GM12878 (cell line): ENCODE measurements around the gene C1QL4. TPM values are rescaled to one million over a fixed set of nuclear protein-coding genes. Genes with fewer than 3 reads are reported as not detected.

ENCODE experiments used
- ATAC-seq: fragments of 200-7000 bp; cut with Tn5 transposase; 3 replicates; pipeline ENCODE4 v1.9.1; 2020; ENCODE audit warnings: mild to moderate bottlenecking, moderate library complexity
- BruUV-seq: library from RNA; stranded (reverse); fragments of 400-500 nt; replicated peaks from 2 replicates; lab custom pipeline; 2021; lab: Mats Ljungman, UMichigan
- CTCF ChIA-PET: fragments of 300-600 bp; sonication (Branson Sonifier 250); formaldehyde crosslinking; extraction: SDS; loops from one replicate; lab custom pipeline; 2021; ENCODE audit warnings: inconsistent platforms; lab: Yijun Ruan, JAX
- POLR2A ChIA-PET: fragments of 350-600 bp; formaldehyde crosslinking; extraction: SDS; loops from one replicate; lab custom pipeline; 2021; ENCODE audit warnings: inconsistent platforms; lab: Charles Lee
- RAD21 ChIA-PET: fragments of 300-600 bp; sonication (Branson Sonifier 250); formaldehyde crosslinking; loops from one replicate; lab custom pipeline; 2023; ENCODE audit warnings: antibody characterized with exemption; ENCODE audit not compliant: unreplicated experiment; lab: Charles Lee
- SMC1A ChIA-PET: fragments of 300-600 bp; sonication (Branson Sonifier 250); formaldehyde crosslinking; loops from one replicate; lab custom pipeline; 2023; ENCODE audit not compliant: unreplicated experiment, uncharacterized antibody; lab: Charles Lee
- DNase-seq: peaks from one replicate; pipeline ENCODE4 v3.0.0-alpha.2; 2011; ENCODE audit warnings: low read depth, low spot score
- FAIRE-seq: peaks from 3 replicates; lab custom pipeline; 2011; peaks lifted over from hg19 to GRCh38; lab: Jason Lieb, UNC
- H2AFZ ChIP-seq: 2 replicates; pipeline ENCODE4 v1.6.0; 2011; ENCODE audit warnings: low read depth, low read length, control low read depth; ENCODE audit not compliant: control insufficient read depth
- H3K27ac ChIP-seq: 2 replicates; pipeline ENCODE4 v1.5.1; 2011; ENCODE audit warnings: control low read depth; ENCODE audit not compliant: control insufficient read depth, insufficient read depth
- H3K27me3 ChIP-seq, 2 experiments: replicated peaks in 1 of 2; 2 replicates each; pipeline versions ENCODE4 v1.6.0 to v1.6.1; 2011; ENCODE audit warnings: low read length in 1 of 2; ENCODE audit not compliant: control insufficient read depth in 2 of 2, insufficient read depth in 2 of 2
- H3K36me3 ChIP-seq, 2 experiments: 2 replicates each; pipeline ENCODE4 v1.5.1; 2011; ENCODE audit warnings: low read length in 1 of 2; ENCODE audit not compliant: control insufficient read depth in 2 of 2, insufficient read depth in 2 of 2
- H3K4me1 ChIP-seq: 2 replicates; pipeline ENCODE4 v1.6.1; 2011; ENCODE audit warnings: mild to moderate bottlenecking, low read length, moderate library complexity, mixed read lengths; ENCODE audit not compliant: control insufficient read depth, insufficient read depth
- H3K4me2 ChIP-seq: 2 replicates; pipeline ENCODE4 v1.6.0; 2011; ENCODE audit warnings: control low read depth; ENCODE audit not compliant: control insufficient read depth, insufficient read depth
- H3K4me3 ChIP-seq: fragments of 200-600 bp; sonication (generic); 2 replicates; pipeline ENCODE4 v1.5.1; 2016
- H3K79me2 ChIP-seq: 2 replicates; pipeline ENCODE4 v1.6.0; 2011; ENCODE audit warnings: low read length; ENCODE audit not compliant: control insufficient read depth, insufficient read depth
- H3K9ac ChIP-seq: 2 replicates; pipeline ENCODE4 v1.8.0; 2011; ENCODE audit warnings: low read length, control low read depth, mixed read lengths; ENCODE audit not compliant: control insufficient read depth, insufficient read depth
- H3K9me3 ChIP-seq: replicated peaks from 3 replicates; pipeline ENCODE4 v1.5.1; 2011; ENCODE audit warnings: mild to moderate bottlenecking, low read length; ENCODE audit not compliant: control insufficient read depth, insufficient read depth
- H4K20me1 ChIP-seq: 2 replicates; pipeline ENCODE4 v1.6.0; 2011; ENCODE audit not compliant: control insufficient read depth, insufficient read depth
- FOXM1 ChIP-seq: IDR thresholded peaks from 2 replicates; pipeline ENCODE4 v1.6.1; 2012; ENCODE audit warnings: low read depth, mild to moderate bottlenecking, inconsistent platforms, low read length, moderate library complexity
- IKZF2 ChIP-seq, 2 experiments: fragments of 450-650 bp; IDR thresholded peaks; 2 replicates each; pipeline ENCODE4 v1.6.1; 2017; ENCODE audit warnings: mild to moderate bottlenecking in 2 of 2, moderate library complexity in 2 of 2
- LARP7 ChIP-seq: fragments of 450-650 bp; IDR thresholded peaks from 2 replicates; pipeline ENCODE4 v1.6.1; 2017; ENCODE audit warnings: mild to moderate bottlenecking
- MLLT1 ChIP-seq: fragments of 450-650 bp; IDR thresholded peaks from 2 replicates; pipeline ENCODE4 v1.6.1; 2016; ENCODE audit warnings: mild to moderate bottlenecking
- NKRF ChIP-seq: fragments of 450-650 bp; conservative IDR thresholded peaks from 2 replicates; pipeline ENCODE4 v1.6.1; 2017; ENCODE audit warnings: mild to moderate bottlenecking, moderate library complexity
- REST ChIP-seq: IDR thresholded peaks from 2 replicates; pipeline ENCODE4 v1.6.1; 2012; ENCODE audit warnings: mild to moderate bottlenecking, low read depth, low read length
- YY1 ChIP-seq: IDR thresholded peaks from 2 replicates; pipeline ENCODE4 v1.6.1; 2011; ENCODE audit warnings: low read depth, mild to moderate bottlenecking, low read length
- ZSCAN29 ChIP-seq: fragments of 450-650 bp; IDR thresholded peaks from 2 replicates; pipeline ENCODE4 v1.6.1; 2017; ENCODE audit warnings: mild to moderate bottlenecking, moderate library complexity
- WGBS: methylation state at CpG from one replicate; pipeline ENCODE4 v1.1.6; 2016; ENCODE audit warnings: low lambda C conversion rate; ENCODE audit not compliant: insufficient replicate concordance, insufficient coverage; ENCODE audit errors: missing lambda C conversion rate; 5-methylcytosine and 5-hydroxymethylcytosine counted together
- in situ Hi-C: fragments of 300-500 bp; cut with MboI; formaldehyde crosslinking; loops from 9 replicates; pipeline ENCODE4 v1.14.3; 2018; ENCODE audit warnings: mixed read lengths
- intact Hi-C: fragments of 100-400 bp; cut with micrococcal nuclease; formaldehyde crosslinking; loops from one replicate; pipeline ENCODE4 v1.14.2; 2022; ENCODE audit not compliant: unreplicated experiment
- polyA plus RNA-seq, 11 experiments: library from polyadenylated mRNA; depleted of rRNA in 4 of 11; unstranded in 6 of 11; stranded (reverse) in 5 of 11; fragments of >200 nt; fragmentation: Nextera tagmentation in 4 of 11; fragmentation: Illumina TruSeq in 1 of 11; extraction: Ambion mirVana in 4 of 11; extraction: Trizol in 1 of 11; gene quantifications; 1 replicate in 1 of 11; 2 replicates in 10 of 11; pipeline versions ENCODE4 v1.2.1 to v1.2.3, GENCODE V29; 2011 to 2016; ENCODE audit warnings: inconsistent platforms in 2 of 11, missing spikeins in 2 of 11, low read depth in 1 of 11
- total RNA-seq, 4 experiments: library from RNA; depleted of rRNA in 3 of 4; stranded (reverse); fragments of >200 nt in 3 of 4; fragmentation: Illumina TruSeq in 1 of 4; extraction: Trizol in 1 of 4; gene quantifications; 2 replicates each; pipeline versions ENCODE4 v1.2.1 to v1.2.3, GENCODE V29; 2013 to 2021

The C1QL4 gene
- total and polyA plus RNA-seq, 10 of the 15 experiments (the other 5 are each of a cell fraction or from before 2014, with no cell fraction given) = 0.05 TPM; not detected in 9

GRCh38 chr12:49322708-49323523 lies 14.1 kb downstream of the C1QL4 start, which contains the start of gene TROAP (continued):
- TF ChIP-seq IKZF2 (IDR thresholded peaks at IDR 0.05) = no peak
- no peak for TF ChIP-seq ZSCAN29
- TF ChIP-seq FOXM1 = peak; percentile 95
- TF ChIP-seq LARP7 = no peak

GRCh38 chr12:49322367-49322707 lies 14.7 kb downstream of the C1QL4 start:
- Histone ChIP-seq H4K20me1 (no peaks in the 10 kb centered on the region), H3K4me1 (peaks cover 9% of the 10 kb centered on the region), H3K27me3 (no peaks in the 10 kb centered on the region), H3K4me3 (peak overlapping the region; percentile 68), H3K4me2 (peak overlapping the region; percentile 81), H2AFZ (peak overlapping the region; percentile 65), H3K9me3 (no peaks in the 10 kb centered on the region), H3K36me3 (peaks cover 2% of the 10 kb centered on the region in 2 experiments; a peak in 3 of 4 replicates), H3K9ac (peak overlapping the region; percentile 60), H3K79me2 (peaks cover 10% of the 10 kb centered on the region), H3K27ac (peak overlapping the region; percentile 73)
- FAIRE-seq (peak; percentile 27), DNase-seq (no peak), ATAC-seq (no peak; the same call in 2 of the 3 replicates)
- 62% methylated on average over 12 of the region's 12 CpGs for WGBS
- 0 out of 2 replicates have a peak, but pooled peaks have one; percentile 61 for TF ChIP-seq MLLT1
- 0 out of 2 replicates have a peak, but pooled peaks have one; percentile 13 for TF ChIP-seq NKRF
- no peak for TF ChIP-seq REST
- TF ChIP-seq YY1 = 0 out of 2 replicates have a peak, but pooled peaks have one; percentile 25
- ChIA-PET CTCF (interaction anchor here (0.8 to 5.5 kb wide), 15 partner anchors 10 to 469 kb away, joined by 3 to 37 read pairs (median 6); partner anchors contain the start of genes DNAJC22 and PRPH), SMC1A (interaction anchor here (0.6 to 2.0 kb wide), 7 partner anchors 9 to 79 kb away, joined by 3 to 10 read pairs (median 4); partner anchors contain the start of gene DNAJC22), RAD21 (interaction anchor here (0.7 to 2.2 kb wide), 11 partner anchors 10 to 419 kb away, joined by 3 to 15 read pairs (median 3); partner anchors contain the start of gene TMBIM6), POLR2A (interaction anchor here (1.0 to 1.8 kb wide), 7 partner anchors 9 to 341 kb away, joined by 3 to 10 read pairs (median 5); partner anchors contain the start of genes PRPH, SPATS2 and TUBA1B)
- in situ Hi-C loops (no loop called here), intact Hi-C loops (no loop called here)
- BruUV-seq = TSS peak; percentile 96
